ENCODE measurements around the gene FARS2.

DNA sequence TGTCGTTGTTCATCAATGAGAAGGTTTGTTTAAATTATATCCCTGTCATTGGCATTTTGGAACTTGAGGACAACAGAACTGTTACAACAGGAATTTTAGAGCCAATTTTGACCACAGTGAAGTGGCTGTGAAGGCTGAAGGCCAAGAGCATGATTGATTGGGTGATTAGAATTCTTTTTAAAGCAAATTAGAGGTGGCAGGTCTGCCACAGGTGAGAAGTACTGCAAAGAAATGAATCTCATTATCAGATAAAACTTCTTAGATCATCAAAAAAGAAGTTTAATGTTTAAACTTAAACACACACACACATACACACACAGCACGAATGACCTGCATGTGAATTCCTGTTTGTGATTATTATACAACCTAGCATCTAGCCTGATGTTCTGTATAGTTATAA lies 32.4 kb downstream of the FARS2 start:
- TF ChIP-seq POLR2A (IDR thresholded peaks at IDR 0.05; ENCODE audit: low read depth, low read length) (no peak), TAF1 (IDR thresholded peaks at IDR 0.05; ENCODE audit: borderline replicate concordance, low read depth, low read length) (no peak), POLR2AphosphoS5 (IDR thresholded peaks at IDR 0.05; ENCODE audit: low read depth, low read length) (no peak)
